ENCODE results near the gene ALAS2.

Gene ALAS2

DNA sequence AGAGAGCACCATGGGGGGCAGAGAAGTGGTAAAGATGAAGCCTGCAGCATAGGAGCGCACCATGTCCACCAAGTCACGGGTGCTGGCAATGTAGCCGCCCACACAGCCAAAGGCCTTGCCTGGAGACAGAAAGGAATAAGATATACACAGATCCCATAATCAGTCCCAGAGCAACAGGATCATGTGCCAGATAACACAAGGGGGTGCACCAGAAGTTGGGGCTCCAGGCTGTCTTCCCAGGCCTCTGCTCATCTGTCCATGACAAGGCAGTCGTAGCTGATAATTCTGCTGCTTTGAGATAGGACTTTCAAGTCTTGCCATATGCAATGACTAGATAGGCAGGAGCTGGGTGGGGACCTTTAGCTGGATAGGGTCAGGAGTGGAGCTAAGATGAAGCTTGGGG lies 15.9 kb downstream of the ALAS2 start:
- TF ChIP-seq POLR2AphosphoS5 (IDR thresholded peaks at IDR 0.05; ENCODE audit: low read depth, low read length) (no peak), SIN3A (IDR thresholded peaks at IDR 0.05; ENCODE audit: borderline replicate concordance, insufficient read depth, low read length) (no peak), TAF1 (IDR thresholded peaks at IDR 0.05; ENCODE audit: borderline replicate concordance, insufficient read depth, low read length) (no peak), FOXP2 (optimal IDR thresholded peaks at IDR 0.05; ENCODE audit: borderline replicate concordance, extremely low read depth, extremely low read length, insufficient read depth) (no peak)
- TF ChIP-seq, protein P1, sequence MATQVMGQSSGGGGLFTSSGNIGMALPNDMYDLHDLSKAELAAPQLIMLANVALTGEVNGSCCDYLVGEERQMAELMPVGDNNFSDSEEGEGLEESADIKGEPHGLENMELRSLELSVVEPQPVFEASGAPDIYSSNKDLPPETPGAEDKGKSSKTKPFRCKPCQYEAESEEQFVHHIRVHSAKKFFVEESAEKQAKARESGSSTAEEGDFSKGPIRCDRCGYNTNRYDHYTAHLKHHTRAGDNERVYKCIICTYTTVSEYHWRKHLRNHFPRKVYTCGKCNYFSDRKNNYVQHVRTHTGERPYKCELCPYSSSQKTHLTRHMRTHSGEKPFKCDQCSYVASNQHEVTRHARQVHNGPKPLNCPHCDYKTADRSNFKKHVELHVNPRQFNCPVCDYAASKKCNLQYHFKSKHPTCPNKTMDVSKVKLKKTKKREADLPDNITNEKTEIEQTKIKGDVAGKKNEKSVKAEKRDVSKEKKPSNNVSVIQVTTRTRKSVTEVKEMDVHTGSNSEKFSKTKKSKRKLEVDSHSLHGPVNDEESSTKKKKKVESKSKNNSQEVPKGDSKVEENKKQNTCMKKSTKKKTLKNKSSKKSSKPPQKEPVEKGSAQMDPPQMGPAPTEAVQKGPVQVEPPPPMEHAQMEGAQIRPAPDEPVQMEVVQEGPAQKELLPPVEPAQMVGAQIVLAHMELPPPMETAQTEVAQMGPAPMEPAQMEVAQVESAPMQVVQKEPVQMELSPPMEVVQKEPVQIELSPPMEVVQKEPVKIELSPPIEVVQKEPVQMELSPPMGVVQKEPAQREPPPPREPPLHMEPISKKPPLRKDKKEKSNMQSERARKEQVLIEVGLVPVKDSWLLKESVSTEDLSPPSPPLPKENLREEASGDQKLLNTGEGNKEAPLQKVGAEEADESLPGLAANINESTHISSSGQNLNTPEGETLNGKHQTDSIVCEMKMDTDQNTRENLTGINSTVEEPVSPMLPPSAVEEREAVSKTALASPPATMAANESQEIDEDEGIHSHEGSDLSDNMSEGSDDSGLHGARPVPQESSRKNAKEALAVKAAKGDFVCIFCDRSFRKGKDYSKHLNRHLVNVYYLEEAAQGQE (IDR thresholded peaks at IDR 0.05; ENCODE audit: insufficient read depth in 1 of 2, low read depth in 2 of 2, low read length in 2 of 2), result no peak

DNA sequence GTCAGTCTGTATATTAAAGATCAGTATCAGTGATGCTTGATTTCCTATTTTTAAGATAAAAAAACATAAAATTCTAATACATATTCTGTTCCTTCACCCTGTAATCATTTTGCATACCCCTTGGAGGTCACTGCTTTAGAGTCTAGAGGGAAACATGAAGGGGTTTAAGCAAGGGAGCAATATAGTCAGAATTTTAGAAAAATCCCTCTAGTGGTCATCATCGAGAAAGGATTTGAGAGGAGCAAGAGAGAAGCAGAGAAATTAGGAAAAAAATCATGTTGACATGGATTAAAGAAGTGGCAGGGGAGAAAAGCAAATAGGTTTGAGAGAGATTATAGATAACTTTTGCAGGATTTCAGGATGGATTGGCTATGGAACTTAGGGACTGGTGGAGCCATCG lies 19.5 kb downstream of the ALAS2 start:
- TF ChIP-seq TAF1 (IDR thresholded peaks at IDR 0.05; ENCODE audit: borderline replicate concordance, insufficient read depth, low read length) (no peak), SIN3A (IDR thresholded peaks at IDR 0.05; ENCODE audit: borderline replicate concordance, insufficient read depth, low read length) (no peak), POLR2AphosphoS5 (IDR thresholded peaks at IDR 0.05; ENCODE audit: low read depth, low read length) (no peak), FOXP2 (optimal IDR thresholded peaks at IDR 0.05; ENCODE audit: borderline replicate concordance, extremely low read depth, extremely low read length, insufficient read depth) (no peak)
- TF ChIP-seq, protein P1 (IDR thresholded peaks at IDR 0.05; ENCODE audit: insufficient read depth in 1 of 2, low read depth in 2 of 2, low read length in 2 of 2), result no peak

DNA sequence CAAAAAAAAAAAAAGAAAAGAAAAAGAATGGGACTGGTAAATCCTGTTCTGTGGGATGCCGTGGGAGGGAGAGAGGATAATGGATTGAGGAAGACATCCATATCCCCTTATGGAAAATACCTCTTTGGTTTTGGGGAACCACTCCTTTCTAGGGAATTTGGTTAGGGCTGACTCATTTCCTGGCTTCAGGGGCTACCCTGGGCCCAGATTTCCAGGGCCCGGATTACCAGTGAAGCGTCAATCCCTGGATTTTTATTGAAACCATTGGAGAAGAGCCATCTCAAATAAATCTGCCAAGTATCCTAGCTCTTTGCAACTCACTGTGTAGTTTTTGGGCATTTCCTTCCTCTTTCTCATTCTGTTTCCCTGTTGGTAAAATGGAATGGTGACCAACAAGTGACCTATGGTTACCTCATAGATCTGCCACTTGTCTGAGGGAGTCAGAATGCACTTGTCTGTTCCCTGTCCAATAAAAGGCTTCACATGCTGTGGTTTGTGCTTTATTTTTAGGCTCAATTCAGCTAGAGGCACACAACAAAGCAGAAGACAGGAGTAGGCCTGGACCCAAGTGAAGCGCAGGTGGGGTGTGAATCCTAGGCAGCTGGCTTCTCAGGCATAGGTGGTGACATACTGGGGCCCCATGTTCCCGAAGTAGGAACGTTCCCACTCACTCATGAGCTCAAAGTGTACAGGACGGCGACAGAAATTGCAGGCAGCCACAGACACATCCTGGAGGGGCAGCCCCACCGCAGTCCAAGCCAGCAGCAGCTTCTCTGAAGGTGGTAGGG lies 22.0 kb downstream of the ALAS2 start:
- TF ChIP-seq, protein P1 (IDR thresholded peaks at IDR 0.05; ENCODE audit: insufficient read depth in 1 of 2, low read depth in 2 of 2, low read length in 2 of 2), result no peak
- no peak for TF ChIP-seq FOXP2 (optimal IDR thresholded peaks at IDR 0.05; ENCODE audit: borderline replicate concordance, extremely low read depth, extremely low read length, insufficient read depth)
- no peak for TF ChIP-seq TAF1 (IDR thresholded peaks at IDR 0.05; ENCODE audit: borderline replicate concordance, insufficient read depth, low read length)
- TF ChIP-seq POLR2AphosphoS5 (IDR thresholded peaks at IDR 0.05; ENCODE audit: low read depth, low read length), result no peak
- TF ChIP-seq SIN3A (IDR thresholded peaks at IDR 0.05; ENCODE audit: borderline replicate concordance, insufficient read depth, low read length), result no peak

DNA sequence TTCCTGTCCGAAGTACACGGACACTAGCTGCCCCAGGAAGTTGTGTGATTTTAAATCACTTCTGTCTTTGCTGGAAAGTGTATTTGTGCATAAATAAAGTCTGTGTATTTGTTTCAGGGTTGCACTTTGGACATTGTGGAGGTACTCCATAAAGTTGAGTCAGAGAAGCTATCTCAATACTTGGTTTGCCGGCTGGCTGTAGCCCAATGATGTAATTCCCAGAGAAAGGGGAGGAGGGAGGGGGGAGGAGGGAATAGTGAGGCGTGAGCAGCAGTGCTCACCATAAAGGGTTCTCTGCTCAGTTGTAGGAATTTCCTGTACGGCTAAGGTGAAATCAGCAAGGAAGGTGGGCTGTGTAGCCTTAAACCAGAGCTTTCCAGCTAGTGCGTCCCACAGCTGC lies 23.1 kb downstream of the ALAS2 start:
- no peak for TF ChIP-seq TAF1 (IDR thresholded peaks at IDR 0.05; ENCODE audit: borderline replicate concordance, insufficient read depth, low read length)
- no peak for TF ChIP-seq POLR2AphosphoS5 (IDR thresholded peaks at IDR 0.05; ENCODE audit: low read depth, low read length)
- no peak for TF ChIP-seq FOXP2 (optimal IDR thresholded peaks at IDR 0.05; ENCODE audit: borderline replicate concordance, extremely low read depth, extremely low read length, insufficient read depth)
- TF ChIP-seq SIN3A (IDR thresholded peaks at IDR 0.05; ENCODE audit: borderline replicate concordance, insufficient read depth, low read length), result no peak
- TF ChIP-seq, protein P1 (IDR thresholded peaks at IDR 0.05; ENCODE audit: insufficient read depth in 1 of 2, low read depth in 2 of 2, low read length in 2 of 2), result no peak

All from PFSK-1 (cell line).